ENCODE results near the gene RASA3.

DNA sequence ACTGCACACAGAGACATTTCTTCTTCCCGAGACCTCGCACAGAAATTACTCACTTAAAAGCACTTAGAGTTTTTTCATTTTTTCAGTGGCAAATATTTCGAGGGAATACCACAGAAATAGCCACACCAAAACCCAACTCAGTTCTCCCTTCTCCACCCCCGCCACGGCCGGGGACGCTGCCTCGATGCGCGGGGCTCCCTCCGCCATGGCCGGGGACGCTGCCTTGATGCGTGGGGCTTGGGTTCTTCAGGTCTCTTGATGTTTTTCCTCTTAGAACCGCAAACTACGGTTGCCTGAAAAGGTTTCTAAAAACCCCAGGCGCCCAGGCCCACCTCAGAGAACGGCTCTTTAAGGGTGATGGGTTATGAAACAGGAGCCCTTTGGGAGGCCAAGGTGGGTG lies 71.4 kb downstream of the RASA3 start:
- TF ChIP-seq EZH2 (optimal IDR thresholded peaks at IDR 0.05; ENCODE audit: low read depth, low read length): no peak
- TF ChIP-seq, protein P1, sequence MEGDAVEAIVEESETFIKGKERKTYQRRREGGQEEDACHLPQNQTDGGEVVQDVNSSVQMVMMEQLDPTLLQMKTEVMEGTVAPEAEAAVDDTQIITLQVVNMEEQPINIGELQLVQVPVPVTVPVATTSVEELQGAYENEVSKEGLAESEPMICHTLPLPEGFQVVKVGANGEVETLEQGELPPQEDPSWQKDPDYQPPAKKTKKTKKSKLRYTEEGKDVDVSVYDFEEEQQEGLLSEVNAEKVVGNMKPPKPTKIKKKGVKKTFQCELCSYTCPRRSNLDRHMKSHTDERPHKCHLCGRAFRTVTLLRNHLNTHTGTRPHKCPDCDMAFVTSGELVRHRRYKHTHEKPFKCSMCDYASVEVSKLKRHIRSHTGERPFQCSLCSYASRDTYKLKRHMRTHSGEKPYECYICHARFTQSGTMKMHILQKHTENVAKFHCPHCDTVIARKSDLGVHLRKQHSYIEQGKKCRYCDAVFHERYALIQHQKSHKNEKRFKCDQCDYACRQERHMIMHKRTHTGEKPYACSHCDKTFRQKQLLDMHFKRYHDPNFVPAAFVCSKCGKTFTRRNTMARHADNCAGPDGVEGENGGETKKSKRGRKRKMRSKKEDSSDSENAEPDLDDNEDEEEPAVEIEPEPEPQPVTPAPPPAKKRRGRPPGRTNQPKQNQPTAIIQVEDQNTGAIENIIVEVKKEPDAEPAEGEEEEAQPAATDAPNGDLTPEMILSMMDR (IDR thresholded peaks at IDR 0.05; ENCODE audit: low read length): no peak
- no peak for TF ChIP-seq EZH2phosphoT487 (IDR thresholded peaks at IDR 0.05; ENCODE audit: low read length)

Data from MM.1S (cell line).